K562 (cell line): ENCODE results near the gene GALK2. TPM values are rescaled to one million over a fixed set of nuclear protein-coding genes. Genes with fewer than 3 reads are reported as not detected.
"Not testable (repeated sequence)": the region's sequence is repeated elsewhere in the genome, so short reads cannot be mapped to it uniquely, and the experiment has no call there.

Source experiments
- ATAC-seq: fragments of 200-7000 bp; cut with Tn5 transposase; 3 replicates; pipeline ENCODE4 v1.9.1; 2020; ENCODE audit warnings: moderate library complexity
- BruUV-seq: library from RNA; stranded (reverse); fragments of 400-500 nt; replicated peaks from 2 replicates; lab custom pipeline; 2021; lab: Mats Ljungman, UMichigan
- CTCF ChIA-PET: fragments of 300-600 bp; formaldehyde crosslinking; extraction: SDS; loops from one replicate; lab custom pipeline; 2021; ENCODE audit warnings: low intra/inter-chr PET ratio; lab: Yijun Ruan, JAX
- POLR2A ChIA-PET: fragments of 300-600, 350-650 bp; sonication (Branson Sonifier 250); formaldehyde crosslinking; extraction: SDS; loops from one replicate; lab custom pipeline; 2021; ENCODE audit warnings: antibody characterized with exemption, inconsistent platforms; lab: Yijun Ruan, JAX
- DNase-seq, 4 experiments: peaks; one replicate each; pipeline versions ENCODE4 v3.0.0 to v3.0.0-alpha.2; 2011 to 2018; ENCODE audit warnings: low spot score in 3 of 4, mixed read lengths in 3 of 4; ENCODE audit errors: extremely low read depth in 1 of 4
- FAIRE-seq: peaks from 2 replicates; lab custom pipeline; 2011; peaks lifted over from hg19 to GRCh38; lab: Jason Lieb, UNC
- H2AFZ ChIP-seq: 2 replicates; pipeline ENCODE4 v1.6.0; 2011; ENCODE audit warnings: low read depth, low read length, control low read depth, inconsistent platforms
- H3K27ac ChIP-seq: fragments of 200-600 bp; 3 replicates; pipeline ENCODE4 v1.8.0; 2011; ENCODE audit warnings: low read depth, mild to moderate bottlenecking, control low read depth, inconsistent platforms, low read length, moderate library complexity, mixed read lengths; ENCODE audit errors: extremely low read depth
- H3K27me3 ChIP-seq, 2 experiments: fragments of 300-600 bp in 1 of 2; 2 replicates in 1 of 2; 3 replicates in 1 of 2; pipeline versions ENCODE4 v1.6.0 to v1.8.0; 2011; ENCODE audit warnings: inconsistent platforms in 2 of 2, low read length in 2 of 2, mild to moderate bottlenecking in 1 of 2, mixed read lengths in 1 of 2, moderate library complexity in 1 of 2; ENCODE audit not compliant: control insufficient read depth in 2 of 2, insufficient read depth in 2 of 2
- H3K36me3 ChIP-seq: fragments of 300-600 bp; 3 replicates; pipeline ENCODE4 v1.8.0; 2011; ENCODE audit warnings: mild to moderate bottlenecking, low read length, inconsistent platforms; ENCODE audit not compliant: control insufficient read depth, insufficient read depth
- H3K4me1 ChIP-seq, 2 experiments: fragments of 200-600 bp in 1 of 2; replicated peaks in 1 of 2; 2 replicates in 1 of 2; 3 replicates in 1 of 2; pipeline versions ENCODE4 v1.5.1 to v1.8.0; 2011; ENCODE audit warnings: inconsistent platforms in 2 of 2, low read length in 2 of 2, mild to moderate bottlenecking in 1 of 2, mixed read lengths in 1 of 2, moderate library complexity in 1 of 2; ENCODE audit not compliant: control insufficient read depth in 2 of 2, insufficient read depth in 2 of 2
- H3K4me2 ChIP-seq: 2 replicates; pipeline ENCODE4 v1.6.1; 2011; ENCODE audit warnings: low read length, control low read depth, inconsistent platforms, mixed read lengths; ENCODE audit not compliant: insufficient read depth
- H3K4me3 ChIP-seq: fragments of 200-600 bp; sonication (generic), shearing (Covaris generic); 2 replicates; pipeline ENCODE4 v1.5.1; 2016; ENCODE audit warnings: control low read depth, inconsistent platforms
- H3K79me2 ChIP-seq: fragments of 200-600 bp; 3 replicates; pipeline ENCODE4 v1.8.0; 2011; ENCODE audit warnings: low read length, inconsistent platforms; ENCODE audit not compliant: control insufficient read depth, insufficient read depth
- H3K9ac ChIP-seq, 2 experiments: 2 replicates each; pipeline versions ENCODE4 v1.6.0 to v1.6.1; 2011; ENCODE audit warnings: low read depth in 2 of 2, low read length in 2 of 2, control low read depth in 1 of 2, inconsistent platforms in 1 of 2, mild to moderate bottlenecking in 1 of 2, mixed read lengths in 1 of 2; ENCODE audit not compliant: insufficient read depth in 1 of 2
- H3K9me1 ChIP-seq: one replicate; pipeline ENCODE4 v1.6.0; 2011; ENCODE audit warnings: inconsistent platforms, mild to moderate bottlenecking, low read length, moderate library complexity; ENCODE audit not compliant: control insufficient read depth, insufficient read depth
- H3K9me3 ChIP-seq: replicated peaks from 2 replicates; pipeline ENCODE4 v1.5.1; 2011; ENCODE audit warnings: low read depth, low read length, inconsistent platforms; ENCODE audit not compliant: control insufficient read depth, insufficient read depth
- H4K20me1 ChIP-seq: replicated peaks from 2 replicates; pipeline ENCODE4 v1.6.1; 2011; ENCODE audit warnings: low read length, inconsistent platforms, mixed read lengths; ENCODE audit not compliant: control insufficient read depth, insufficient read depth
- CBX1 ChIP-seq: sonication (generic); IDR thresholded peaks from 2 replicates; pipeline ENCODE4 v1.6.1; 2016; ENCODE audit warnings: antibody characterized with exemption, low read depth, mild to moderate bottlenecking
- CC2D1A ChIP-seq: fragments of 450-650 bp; IDR thresholded peaks from 2 replicates; pipeline ENCODE4 v1.6.1; 2017; ENCODE audit warnings: mild to moderate bottlenecking
- TRIM24 ChIP-seq, 2 experiments: fragments of 450-650 bp; IDR thresholded peaks; 2 replicates each; pipeline ENCODE4 v1.6.1; 2016
- TRIM28 ChIP-seq: fragments of 450-650 bp; IDR thresholded peaks from 2 replicates; pipeline ENCODE4 v1.6.1; 2017
- WGBS: fragments of 100-300 bp; shearing (Covaris generic); methylation state at CpG from one replicate; pipeline ENCODE4 v1.1.6; 2016; ENCODE audit warnings: low coverage, mixed read lengths; ENCODE audit not compliant: insufficient coverage; ENCODE audit errors: missing lambda C conversion rate; 5-methylcytosine and 5-hydroxymethylcytosine counted together
- in situ Hi-C: fragments of 300-500 bp; cut with MboI; formaldehyde crosslinking; loops from 4 replicates; pipeline ENCODE4 v1.15.0; 2018; ENCODE audit warnings: inconsistent platforms, mixed read lengths
- intact Hi-C: fragments of 100-400 bp; cut with micrococcal nuclease; formaldehyde crosslinking; loops from 2 replicates; pipeline ENCODE4 v1.14.2; 2022
- polyA plus RNA-seq, 8 experiments: library from polyadenylated mRNA; depleted of rRNA in 4 of 8; stranded (reverse) in 5 of 8; unstranded in 3 of 8; fragments of >200 nt; fragmentation: Nextera tagmentation in 2 of 8; fragmentation: Illumina TruSeq in 1 of 8; extraction: Ambion mirVana in 2 of 8; extraction: Trizol in 1 of 8; gene quantifications; 2 replicates each; pipeline versions ENCODE4 v1.2.1 to v1.2.3, GENCODE V29; 2011 to 2014; ENCODE audit warnings: inconsistent platforms in 1 of 8, missing spikeins in 1 of 8
- total RNA-seq, 7 experiments: library from RNA; depleted of rRNA in 6 of 7; stranded (reverse); fragments of >200 nt in 6 of 7; fragmentation: Illumina TruSeq in 2 of 7; extraction: Trizol in 2 of 7; gene quantifications; 2 replicates each; pipeline versions ENCODE4 v1.2.1 to v1.2.3, GENCODE V29; 2011 to 2021; ENCODE audit warnings: low replicate concordance in 1 of 7
- TF ChIP-seq, protein P1 (sequence below): fragments of 450-650 bp; IDR thresholded peaks from 2 replicates; pipeline ENCODE4 v1.6.1; 2018; ENCODE audit warnings: mild to moderate bottlenecking, low read depth; ENCODE audit not compliant: partially characterized antibody

The GALK2 gene
- total and polyA plus RNA-seq, 9 of the 15 experiments (the other 6 are each of a cell fraction or from before 2014, with no cell fraction given): 32.8 to 82.0 (median 54.4) TPM

- H4K20me1 ChIP-seq: not testable (repeated sequence)
- TF ChIP-seq TRIM28 (peak; percentile 75; the same call in 1 of the 2 replicates), TRIM24 (IDR thresholded peaks at IDR 0.05) (peak; percentile 41 to 58; a peak in 1 of 4 replicates), CC2D1A (0 out of 2 replicates have a peak, but pooled peaks have one; percentile 12), CBX1 (0 out of 2 replicates have a peak, but pooled peaks have one; percentile 25)
- TF ChIP-seq, protein P1, sequence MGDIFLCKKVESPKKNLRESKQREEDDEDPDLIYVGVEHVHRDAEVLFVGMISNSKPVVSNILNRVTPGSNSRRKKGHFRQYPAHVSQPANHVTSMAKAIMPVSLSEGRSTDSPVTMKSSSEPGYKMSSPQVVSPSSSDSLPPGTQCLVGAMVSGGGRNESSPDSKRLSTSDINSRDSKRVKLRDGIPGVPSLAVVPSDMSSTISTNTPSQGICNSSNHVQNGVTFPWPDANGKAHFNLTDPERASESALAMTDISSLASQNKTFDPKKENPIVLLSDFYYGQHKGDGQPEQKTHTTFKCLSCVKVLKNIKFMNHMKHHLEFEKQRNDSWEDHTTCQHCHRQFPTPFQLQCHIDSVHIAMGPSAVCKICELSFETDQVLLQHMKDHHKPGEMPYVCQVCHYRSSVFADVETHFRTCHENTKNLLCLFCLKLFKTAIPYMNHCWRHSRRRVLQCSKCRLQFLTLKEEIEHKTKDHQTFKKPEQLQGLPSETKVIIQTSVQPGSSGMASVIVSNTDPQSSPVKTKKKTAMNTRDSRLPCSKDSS: peak; percentile 61
- TF ChIP-seq, all 486 proteins: peak for 5; not testable (repeated sequence) for 481
- ATAC-seq, in situ Hi-C loops, BruUV-seq, H3K9me3 ChIP-seq, POLR2A ChIA-PET, H2AFZ ChIP-seq, H3K9me1 ChIP-seq, H3K4me2 ChIP-seq, H3K27me3 ChIP-seq, CTCF ChIA-PET, FAIRE-seq, H3K9ac ChIP-seq, DNase-seq, H3K4me3 ChIP-seq, H3K27ac ChIP-seq: not testable (repeated sequence)
- intact Hi-C loops: loop anchor here (10.0 kb wide), 1 partner anchor 439 kb away; no protein-coding TSS in a partner anchor
- Histone ChIP-seq H3K4me1 (peaks cover 0 to 12% of the 10 kb centered on the region in 2 experiments; a peak in 4 of 5 replicates), H3K36me3 (peaks cover 30% of the 10 kb centered on the region), H3K79me2 (peaks cover 84% of the 10 kb centered on the region)
- 83% methylated on average over 5 of the region's 6 CpGs for WGBS
Observed at GRCh38 chr15:49175582-49176397, 5.7 kb downstream of the GALK2 start.
